Tibial artery (tissue), 4 donors: ENCODE measurements around the gene MGME1.

Experiments
- DNase-seq, 2 donors: peaks; one replicate each; pipeline ENCODE4 v3.0.0-alpha.2; 2019
- H3K27ac ChIP-seq, 2 donors: fragments of 200-600 bp; sonication (generic) in 1 of 2; 1 replicate in 1 of 2; 2 replicates in 1 of 2; pipeline ENCODE4 v1.5.1; 2018 to 2019; ENCODE audit warnings: mild to moderate bottlenecking in 1 of 2
- H3K27me3 ChIP-seq, 2 donors: fragments of 200-600 bp; sonication (generic) in 1 of 2; one replicate each; pipeline versions ENCODE4 v1.5.1 to v1.6.0; 2016 to 2019
- H3K36me3 ChIP-seq, 3 donors: fragments of 200-600 bp; sonication (generic) in 2 of 3; one replicate each; pipeline ENCODE4 v1.5.1; 2016 to 2019; ENCODE audit warnings: mild to moderate bottlenecking in 2 of 3
- H3K4me1 ChIP-seq, 4 donors: fragments of 200-600 bp; sonication (generic) in 2 of 4; 1 replicate in 3 of 4; 2 replicates in 1 of 4; pipeline ENCODE4 v1.5.1; 2016 to 2019
- H3K4me3 ChIP-seq, 2 donors: fragments of 200-600 bp; sonication (generic) in 1 of 2; 1 replicate in 1 of 2; 2 replicates in 1 of 2; pipeline ENCODE4 v1.5.1; 2018 to 2019; ENCODE audit warnings: mild to moderate bottlenecking in 2 of 2
- H3K9me3 ChIP-seq, 3 donors: fragments of 200-600 bp; sonication (generic) in 1 of 3; one replicate each; pipeline ENCODE4 v1.5.1; 2016 to 2019
- CTCF ChIP-seq, 2 experiments: fragments of 200-600 bp in 1 of 2; fragments of 450-650 bp in 1 of 2; IDR thresholded peaks; one replicate each; pipeline ENCODE4 v1.5.1; 2017 to 2019; ENCODE audit warnings: antibody characterized with exemption in 2 of 2, mild to moderate bottlenecking in 1 of 2, moderate library complexity in 1 of 2
- intact Hi-C: fragments of 100-400 bp; cut with DNase I; formaldehyde crosslinking; loops from one replicate; pipeline ENCODE4 v1.15.0; 2023; ENCODE audit warnings: low total_unique reads

The MGME1 gene

GRCh38 chr20:17941087-17941825 is 27.6 kb upstream of the MGME1 start:
- intact Hi-C loops, result no loop called here
- DNase-seq, result no peak
- no peak overlapping the region for H3K27ac ChIP-seq
- peaks cover 49 to 55% (median 50%) of the 10 kb centered on the region in 3 donors for H3K36me3 ChIP-seq
- TF ChIP-seq CTCF (IDR thresholded peaks at IDR 0.05), result no peak
- H3K9me3 ChIP-seq, result no peaks in the 10 kb centered on the region
- no peaks in the 10 kb centered on the region for H3K27me3 ChIP-seq
- H3K4me1 ChIP-seq, result peaks cover 0 to 32% (median 28%) of the 10 kb centered on the region in 4 donors
- no peak overlapping the region for H3K4me3 ChIP-seq

- Histone ChIP-seq H3K4me3 (no peak overlapping the region), H3K4me1 (peaks cover 0 to 27% (median 22%) of the 10 kb centered on the region in 4 donors), H3K27me3 (no peaks in the 10 kb centered on the region), H3K27ac (no peak overlapping the region), H3K9me3 (no peaks in the 10 kb centered on the region), H3K36me3 (peaks cover 54 to 60% (median 54%) of the 10 kb centered on the region in 3 donors)
- intact Hi-C loops, result no loop called here
- no peak for DNase-seq
- TF ChIP-seq CTCF (IDR thresholded peaks at IDR 0.05), result no peak
Observed at GRCh38 chr20:17941826-17942196, 27.0 kb upstream of the MGME1 start.

- Histone ChIP-seq H3K27ac (no peak overlapping the region), H3K4me1 (peaks cover 0 to 11% (median 9%) of the 10 kb centered on the region in 4 donors), H3K4me3 (no peak overlapping the region), H3K36me3 (peaks cover 68 to 76% (median 70%) of the 10 kb centered on the region in 3 donors), H3K9me3 (no peaks in the 10 kb centered on the region), H3K27me3 (no peaks in the 10 kb centered on the region)
- TF ChIP-seq CTCF (IDR thresholded peaks at IDR 0.05), result no peak
- DNase-seq, result no peak
- intact Hi-C loops, result no loop called here
Observed at GRCh38 chr20:17943343-17943742, 25.5 kb upstream of the MGME1 start.

GRCh38 chr20:17944854-17945474 is 23.9 kb upstream of the MGME1 start:
- peaks cover 84 to 92% (median 86%) of the 10 kb centered on the region in 3 donors for H3K36me3 ChIP-seq

GRCh38 chr20:17946040-17946439 is 22.8 kb upstream of the MGME1 start:
- Histone ChIP-seq H3K9me3 (no peaks in the 10 kb centered on the region), H3K36me3 (peaks cover 94 to 100% (median 95%) of the 10 kb centered on the region in 3 donors), H3K27ac (no peak overlapping the region), H3K4me3 (no peak overlapping the region), H3K27me3 (no peaks in the 10 kb centered on the region), H3K4me1 (no peaks in the 10 kb centered on the region)
- TF ChIP-seq CTCF (IDR thresholded peaks at IDR 0.05), result no peak
- DNase-seq, result no peak
- intact Hi-C loops, result no loop called here

More at GRCh38 chr20:17944854-17945474, 23.9 kb upstream of the MGME1 start:
- Histone ChIP-seq H3K4me3 (no peak overlapping the region), H3K27ac (no peak overlapping the region), H3K9me3 (no peaks in the 10 kb centered on the region), H3K4me1 (no peaks in the 10 kb centered on the region), H3K27me3 (no peaks in the 10 kb centered on the region)
- DNase-seq, result no peak
- intact Hi-C loops, result no loop called here
- no peak for TF ChIP-seq CTCF (IDR thresholded peaks at IDR 0.05)
